ENCODE results near the gene HNRNPA0. TPM values are rescaled to one million over a fixed set of nuclear protein-coding genes. Genes with fewer than 3 reads are reported as not detected.

HNRNPA0 gene
- total RNA-seq, result 9.9 and 10.0 TPM in 2 replicates

DNA sequence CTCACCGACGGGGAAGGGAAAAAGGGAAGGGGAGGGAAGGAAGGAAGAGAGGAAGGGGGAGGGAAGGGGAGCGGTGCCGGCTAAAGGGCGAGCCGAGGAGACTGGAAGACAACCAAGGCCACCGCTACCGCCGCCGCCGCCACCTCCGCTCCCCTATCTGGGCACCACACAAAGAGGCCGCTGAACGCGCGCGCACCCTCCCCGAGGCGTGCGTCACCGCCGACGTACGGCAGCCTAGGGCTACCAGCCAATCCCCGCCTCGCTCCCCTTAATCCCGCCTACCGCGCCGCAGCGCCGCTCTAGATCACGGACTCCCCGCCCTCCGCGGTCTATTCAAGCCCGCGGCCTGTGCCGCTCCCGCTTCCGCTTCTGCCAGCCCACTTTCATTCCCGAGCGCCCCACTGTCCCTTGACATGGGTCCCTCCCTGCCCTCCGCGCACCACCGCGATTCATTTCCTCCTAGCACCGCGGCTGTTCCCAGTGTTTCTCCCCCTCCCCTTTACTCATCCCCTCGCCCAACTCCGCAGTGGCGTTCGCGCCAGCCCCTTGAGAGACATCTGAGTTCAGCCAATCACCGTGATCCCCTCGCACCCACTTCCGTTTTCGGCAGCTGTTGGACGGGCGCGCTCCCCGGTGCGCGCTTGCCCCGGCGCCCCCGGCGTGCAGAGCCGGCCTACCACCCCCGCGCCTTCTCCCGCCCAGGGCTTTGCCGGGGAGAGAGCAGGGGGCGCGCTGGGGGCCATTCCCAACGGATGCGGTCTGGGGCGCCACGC lies at the start of gene HNRNPA0:
Gene HNRNPA0 (minus strand): TSS at position 176 of the 773 bp plus-strand sequence. CDS start 297 bp downstream, outside the sequence.

DNA sequence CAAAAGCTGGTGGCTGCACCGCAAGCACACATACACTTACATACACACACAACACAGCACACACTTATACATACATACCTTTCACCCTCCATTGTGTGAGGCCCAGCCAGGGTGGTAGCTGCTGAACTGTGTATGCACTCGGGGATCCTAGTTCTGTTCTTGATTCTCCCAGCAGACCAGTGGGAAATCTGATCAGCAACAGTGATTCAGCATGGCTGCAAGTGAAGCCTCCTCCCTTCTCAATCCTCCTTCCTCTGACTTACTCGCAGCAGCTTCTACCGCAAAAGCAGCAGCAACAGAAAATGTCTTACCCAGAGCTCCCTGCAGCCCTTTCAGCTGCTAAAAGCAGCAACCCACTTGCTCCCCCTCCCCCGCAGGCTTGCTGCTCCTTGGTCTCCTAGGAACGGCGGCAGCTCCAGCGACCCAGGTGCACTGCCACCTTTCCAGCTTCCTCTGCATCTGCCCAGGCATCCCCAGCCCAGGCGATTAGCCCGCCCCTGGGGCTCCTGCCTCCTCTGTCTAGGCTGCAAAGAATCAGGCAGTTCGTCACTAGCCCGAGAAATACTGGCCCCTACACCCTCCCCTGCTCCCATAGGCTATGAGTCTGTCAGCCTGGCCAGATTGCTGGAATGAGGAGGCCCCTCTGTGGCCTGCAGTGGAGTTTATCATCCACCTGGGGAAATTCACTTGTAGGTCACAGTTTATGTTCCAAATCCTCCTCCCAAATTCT lies 18.4 kb downstream of the HNRNPA0 start, which contains the start of gene KLHL3:
Gene KLHL3 (minus strand): TSS at position 535 of the 730 bp plus-strand sequence. CDS start 443 bp downstream, at position 92.

Other genes starting within 250 kb of the HNRNPA0 start
- gene KLHL3, start 18.3 kb downstream of the HNRNPA0 start, total RNA-seq, result 3.4 and 5.1 TPM in 2 replicates
- not detected in 2 replicates for gene MYOT, start 113.5 kb upstream of the HNRNPA0 start, total RNA-seq
- not detected in 2 replicates for gene PKD2L2, start 135.1 kb upstream of the HNRNPA0 start, total RNA-seq

Measured in pericardium fibroblast (primary cell).